Transverse colon (tissue), 4 donors: Measurements from ENCODE around the gene TMEM138.

Experiments
- CTCF ChIP-seq, 5 experiments: fragments of 200-600 bp in 3 of 5; fragments of 450-650 bp in 2 of 5; sonication (generic) in 3 of 5; IDR thresholded peaks; 1 replicate in 2 of 5; 2 replicates in 3 of 5; pipeline ENCODE4 v1.5.1; 2016 to 2017; ENCODE audit warnings: antibody characterized with exemption in 5 of 5, inconsistent platforms in 3 of 5, mild to moderate bottlenecking in 2 of 5, moderate library complexity in 1 of 5
- EP300 ChIP-seq: sonication (generic); formaldehyde crosslinking; IDR thresholded peaks from one replicate; pipeline ENCODE4 v1.6.1; 2017; ENCODE audit warnings: antibody characterized with exemption, low read depth
- POLR2A ChIP-seq: fragments of 450-650 bp; IDR thresholded peaks from one replicate; pipeline ENCODE4 v1.6.1; 2016; ENCODE audit warnings: antibody characterized with exemption, mild to moderate bottlenecking, moderate library complexity
- POLR2AphosphoS5 ChIP-seq, 3 donors: sonication (generic); formaldehyde crosslinking; IDR thresholded peaks; one replicate each; pipeline ENCODE4 v1.6.1; 2016; ENCODE audit warnings: antibody characterized with exemption in 3 of 3

DNA sequence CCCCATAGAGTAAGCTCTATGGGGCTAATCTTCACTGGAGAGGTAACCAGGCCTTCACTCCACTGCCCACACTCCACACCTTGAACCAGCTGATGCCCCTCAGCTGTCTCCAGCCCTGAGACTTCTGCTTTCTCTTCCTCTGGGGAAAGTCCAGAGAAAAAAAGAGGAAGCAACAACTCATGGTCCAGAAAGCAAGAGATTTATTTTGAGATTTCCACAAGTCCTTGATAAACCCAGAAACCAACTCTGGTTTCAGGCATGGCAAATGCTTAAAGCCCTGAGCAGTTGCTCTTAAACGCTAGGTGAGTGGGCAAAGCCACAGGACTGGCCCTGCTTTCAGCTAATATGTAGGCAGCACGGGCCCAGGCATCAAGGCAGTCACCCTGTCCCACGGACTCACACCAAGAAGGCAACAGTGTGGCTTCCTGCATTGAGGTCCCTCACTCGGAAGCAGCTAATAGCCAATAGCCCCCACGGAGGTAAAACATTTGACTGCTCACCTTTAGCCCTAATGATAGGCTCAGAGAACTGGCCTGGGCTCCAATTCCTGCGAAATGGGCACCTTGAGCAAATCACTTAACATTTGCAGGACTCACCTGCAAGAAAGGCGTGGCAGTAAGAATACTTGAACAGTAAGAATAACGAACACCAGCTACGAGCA is 4.8 kb upstream of the TMEM138 start:
- TF ChIP-seq CTCF (IDR thresholded peaks at IDR 0.05) (no peak), POLR2A (no peak), EP300 (no peak), POLR2AphosphoS5 (IDR thresholded peaks at IDR 0.05) (no peak)
